DMS79 treated with DMSO at 0.1 percent for 48 hours (cell line): ENCODE results near the gene NELFB.

Experiments
- DNase-seq: peaks from one replicate; lab custom pipeline; 2025; lab: John Stamatoyannopoulos, UW

Gene NELFB

DNA sequence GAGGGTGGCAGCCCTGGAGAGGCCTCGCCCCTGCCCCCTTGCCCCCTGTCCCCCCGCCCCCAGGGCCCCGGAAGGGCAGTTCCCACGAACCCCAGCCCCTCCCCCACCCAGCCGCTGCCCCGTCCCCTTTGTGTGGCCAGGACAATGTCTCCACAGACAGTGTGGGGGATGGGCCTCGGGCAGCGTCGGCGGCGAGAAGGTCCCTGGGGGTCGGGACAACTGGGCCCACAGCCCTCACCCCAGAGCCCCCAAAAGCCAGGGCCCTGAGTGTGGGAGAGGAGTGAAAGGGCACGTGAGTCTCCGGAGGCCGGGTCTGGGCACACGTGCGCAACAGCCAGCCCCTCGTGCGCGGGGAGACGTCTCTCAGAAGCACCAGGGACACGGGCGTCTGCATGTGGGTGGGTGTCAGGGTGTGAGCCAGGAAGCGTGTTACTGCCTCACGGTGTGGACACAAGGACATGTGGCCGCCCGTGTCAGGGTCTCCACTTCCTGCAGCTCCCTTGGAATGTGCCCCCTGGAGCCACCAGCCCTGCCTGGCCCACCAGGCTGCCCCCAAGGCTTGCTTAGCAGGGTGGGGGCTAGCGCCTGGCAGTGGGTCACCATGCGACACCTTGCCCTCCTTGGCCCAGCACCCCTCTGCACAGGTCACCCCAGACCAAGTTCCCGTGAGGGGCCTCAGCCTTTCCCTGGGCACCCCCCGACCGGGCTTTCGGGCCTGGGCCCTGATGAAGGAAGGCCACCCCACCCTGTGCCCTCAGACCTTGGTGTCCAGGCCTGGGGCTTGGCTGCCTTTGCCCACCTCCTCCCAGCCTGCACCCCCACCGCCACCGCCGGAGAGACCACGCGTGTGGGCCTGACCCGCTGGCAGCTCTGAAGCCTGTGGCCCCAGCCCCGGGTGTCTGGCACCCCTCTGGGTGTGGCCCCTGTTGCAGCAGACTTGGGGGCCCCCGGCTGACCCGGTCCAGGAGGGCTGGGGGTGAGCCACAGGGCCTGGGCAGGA is 59.7 kb downstream of the NELFB start:
- no peak for DNase-seq

DNA sequence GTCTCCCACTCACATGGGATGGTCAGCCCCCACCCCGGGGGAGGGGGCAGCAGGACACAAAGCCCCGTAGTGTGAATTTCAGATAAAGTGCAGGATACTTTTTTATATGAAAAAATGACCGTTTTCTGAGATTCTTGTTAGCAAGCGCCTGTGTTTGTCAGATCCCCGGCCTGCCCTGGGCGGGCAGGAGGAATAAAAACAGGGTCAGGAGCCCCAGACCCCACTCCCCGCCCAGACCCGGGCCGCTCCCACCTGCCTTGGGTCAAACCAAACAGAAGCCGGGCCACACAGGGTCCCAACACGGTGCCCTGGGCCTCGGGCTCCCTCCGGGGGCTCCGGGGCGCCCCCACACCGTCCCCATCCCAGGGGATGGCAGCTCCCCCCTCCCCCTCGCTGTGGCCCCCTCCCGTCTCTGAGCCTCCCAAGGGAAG is 60.5 kb downstream of the NELFB start:
- no peak for DNase-seq

DNA sequence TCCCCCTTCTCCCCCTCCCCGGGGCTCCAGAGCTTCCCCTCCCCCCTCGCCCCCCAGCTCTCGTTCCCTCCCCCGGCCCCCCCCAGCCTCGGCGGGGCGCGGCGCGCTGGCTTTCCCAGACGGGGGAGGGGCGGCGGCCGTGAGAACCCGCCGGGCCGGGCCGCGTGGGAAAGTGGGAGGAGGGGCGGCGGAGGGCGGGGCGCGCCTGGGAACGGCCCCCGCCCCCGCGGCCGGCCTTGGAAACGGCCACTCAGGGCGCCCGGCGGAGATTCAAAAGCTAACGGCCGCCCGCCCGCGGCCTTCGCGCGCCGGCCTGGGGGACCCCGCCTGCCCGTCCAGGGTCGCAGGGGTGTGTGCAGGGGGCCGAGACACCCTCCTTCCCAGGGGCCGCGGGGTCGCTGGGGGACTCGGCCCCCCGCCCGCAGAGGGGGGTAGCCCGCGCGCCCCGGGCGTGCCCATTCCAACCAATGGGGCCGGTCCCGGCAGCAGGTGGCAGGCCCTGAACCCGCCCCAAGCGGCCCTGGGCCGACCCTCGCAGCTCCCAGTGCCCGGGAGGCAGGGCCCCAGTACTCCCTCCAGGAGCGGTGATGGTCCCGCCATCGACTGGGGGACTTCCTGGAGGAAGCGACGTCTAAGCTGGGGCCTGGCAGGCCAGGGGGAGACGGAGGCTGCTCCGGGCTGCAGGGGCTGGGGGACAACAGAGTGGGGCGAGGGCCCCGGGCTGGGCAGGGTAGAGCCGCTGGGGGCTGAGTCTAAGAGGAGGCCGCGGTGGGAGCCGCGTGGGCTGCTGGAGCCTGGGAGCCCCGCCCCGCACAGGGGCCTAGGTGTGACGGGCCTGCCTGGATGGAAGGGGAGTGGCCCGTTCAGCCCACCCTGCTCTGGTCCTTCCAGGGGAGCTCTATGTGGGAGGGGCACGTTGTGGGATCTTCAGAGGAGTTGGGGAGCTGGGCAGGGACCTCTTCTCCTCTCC is 61.2 kb downstream of the NELFB start:
- no peak for DNase-seq

DNA sequence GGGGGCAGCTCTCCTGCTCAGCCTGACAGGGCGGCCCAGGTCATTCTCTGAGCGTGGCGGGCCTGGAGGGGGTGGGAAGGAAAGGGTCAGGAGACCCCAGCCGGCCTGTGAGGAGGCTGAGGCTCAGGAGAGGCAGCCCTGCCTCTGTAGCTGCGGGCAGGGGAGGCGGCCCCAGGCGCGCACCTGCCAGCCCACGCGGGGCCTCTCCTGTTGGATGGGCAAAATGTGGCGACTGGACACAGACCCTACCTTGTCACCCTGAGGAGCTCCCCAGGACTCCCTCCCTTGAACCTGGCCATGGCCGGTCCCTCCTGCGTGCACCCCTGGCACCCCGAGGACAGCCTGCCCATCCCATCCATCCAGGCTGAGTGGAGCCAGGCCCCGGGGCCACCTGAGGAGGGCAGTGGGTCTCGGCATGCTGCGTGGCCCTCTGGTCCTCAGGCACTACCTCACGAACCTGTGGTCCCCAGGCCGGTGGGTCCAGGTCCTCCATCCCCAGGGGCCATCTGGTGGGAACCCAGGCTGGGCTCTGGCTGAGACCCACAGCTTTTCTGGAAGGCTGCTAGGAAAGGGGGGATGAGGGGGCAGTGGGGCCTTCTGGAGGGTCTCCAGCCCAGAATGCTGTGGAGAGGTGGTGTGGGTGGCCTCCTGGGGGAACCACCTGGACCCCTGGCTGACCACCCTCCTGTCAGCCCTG is 62.0 kb downstream of the NELFB start:
- DNase-seq, result no peak

DNA sequence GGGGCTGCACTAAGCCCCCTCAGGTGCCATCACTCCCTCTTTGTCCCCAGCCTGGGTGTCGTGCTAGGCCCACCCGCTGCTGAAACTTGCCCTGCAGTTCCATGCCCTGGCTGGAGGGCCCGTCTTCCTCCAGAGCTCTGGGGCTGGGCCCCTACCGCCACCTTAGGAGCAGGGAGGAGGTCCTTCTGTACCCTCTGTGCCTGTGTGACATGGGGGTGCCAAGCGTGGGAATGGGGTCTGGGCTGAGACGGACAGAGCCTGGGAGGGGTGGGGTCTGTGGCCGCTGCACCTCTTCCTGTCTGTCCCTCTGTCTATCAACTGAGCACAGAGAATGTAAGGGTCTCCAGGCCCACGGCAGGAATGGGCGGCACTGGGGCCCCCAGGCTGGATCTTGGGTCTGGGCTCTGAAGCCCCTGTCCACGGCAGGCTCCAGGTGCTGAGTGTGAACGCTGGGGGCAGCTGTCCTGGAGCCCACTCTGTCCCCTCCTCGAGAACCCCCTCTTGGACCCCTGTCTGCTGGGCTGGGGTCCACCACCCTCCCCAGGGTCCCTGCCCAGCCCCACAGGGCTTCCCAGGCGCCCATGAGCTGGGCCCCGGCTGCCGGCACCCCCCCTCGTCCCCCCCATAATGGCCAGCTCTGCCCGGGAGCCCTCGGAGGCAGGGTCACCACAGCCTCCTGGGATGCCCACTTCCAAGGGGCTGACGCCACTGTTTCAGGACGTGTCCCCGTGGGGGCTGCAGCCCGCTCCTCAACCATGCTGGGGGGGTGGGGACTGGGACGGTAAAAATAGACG is 62.8 kb downstream of the NELFB start:
- no peak for DNase-seq

DNA sequence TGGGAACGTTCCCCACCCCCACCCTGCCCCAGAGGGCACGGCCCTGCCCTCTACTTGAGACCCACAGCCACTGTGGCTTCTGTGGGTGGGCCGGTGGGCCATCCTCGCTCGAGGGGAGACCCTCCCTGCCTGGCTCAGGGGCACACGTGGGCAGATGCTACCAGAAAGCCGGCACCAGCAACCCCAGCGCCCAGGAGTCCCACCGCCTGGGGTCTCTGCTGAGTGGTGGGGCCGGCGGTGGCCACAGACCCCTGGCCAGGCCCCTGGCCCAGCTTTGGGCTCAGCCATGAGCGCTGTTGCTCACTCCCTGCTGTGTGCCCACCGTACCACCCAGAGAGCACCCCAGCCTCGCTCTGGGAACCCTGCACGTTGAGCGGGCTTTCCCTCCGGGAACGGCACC is 63.5 kb downstream of the NELFB start:
- DNase-seq, result no peak

DNA sequence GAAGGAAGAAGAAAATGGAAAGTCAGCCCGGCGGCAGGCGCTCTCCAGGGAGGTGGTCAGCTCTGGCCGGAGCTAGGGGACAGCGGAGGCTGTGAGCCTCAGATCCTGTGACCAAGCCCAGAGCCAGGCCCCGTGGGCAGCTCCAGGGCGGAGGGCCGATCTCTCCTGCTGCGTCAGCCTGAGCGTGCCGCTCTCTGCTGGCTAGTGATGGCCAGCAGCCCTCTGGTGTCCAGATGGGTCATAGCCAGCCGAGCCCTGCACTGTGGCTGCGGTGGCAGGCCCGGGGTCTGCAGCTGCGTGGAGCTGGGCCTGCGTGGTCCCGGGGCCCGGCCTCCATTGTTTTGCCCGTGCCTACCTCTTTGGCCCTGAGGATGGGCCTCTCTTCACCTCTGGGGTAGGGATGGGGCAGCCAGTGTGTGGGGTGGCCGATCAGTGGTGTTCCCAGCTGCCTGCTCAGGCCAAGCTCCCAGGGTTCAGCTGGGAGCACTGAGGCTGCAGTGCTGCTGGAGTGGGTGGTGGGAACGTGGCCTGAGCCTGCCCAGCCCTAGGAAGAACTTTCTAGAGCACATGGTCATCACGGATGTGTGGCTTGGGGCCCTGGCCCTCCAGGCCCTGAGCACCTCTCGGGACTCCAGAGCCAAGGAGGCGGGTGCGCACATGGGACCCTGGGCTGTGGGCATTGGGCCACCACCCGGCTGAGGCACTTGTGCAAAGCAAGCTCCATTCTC is 64.0 kb downstream of the NELFB start:
- DNase-seq, result no peak

DNA sequence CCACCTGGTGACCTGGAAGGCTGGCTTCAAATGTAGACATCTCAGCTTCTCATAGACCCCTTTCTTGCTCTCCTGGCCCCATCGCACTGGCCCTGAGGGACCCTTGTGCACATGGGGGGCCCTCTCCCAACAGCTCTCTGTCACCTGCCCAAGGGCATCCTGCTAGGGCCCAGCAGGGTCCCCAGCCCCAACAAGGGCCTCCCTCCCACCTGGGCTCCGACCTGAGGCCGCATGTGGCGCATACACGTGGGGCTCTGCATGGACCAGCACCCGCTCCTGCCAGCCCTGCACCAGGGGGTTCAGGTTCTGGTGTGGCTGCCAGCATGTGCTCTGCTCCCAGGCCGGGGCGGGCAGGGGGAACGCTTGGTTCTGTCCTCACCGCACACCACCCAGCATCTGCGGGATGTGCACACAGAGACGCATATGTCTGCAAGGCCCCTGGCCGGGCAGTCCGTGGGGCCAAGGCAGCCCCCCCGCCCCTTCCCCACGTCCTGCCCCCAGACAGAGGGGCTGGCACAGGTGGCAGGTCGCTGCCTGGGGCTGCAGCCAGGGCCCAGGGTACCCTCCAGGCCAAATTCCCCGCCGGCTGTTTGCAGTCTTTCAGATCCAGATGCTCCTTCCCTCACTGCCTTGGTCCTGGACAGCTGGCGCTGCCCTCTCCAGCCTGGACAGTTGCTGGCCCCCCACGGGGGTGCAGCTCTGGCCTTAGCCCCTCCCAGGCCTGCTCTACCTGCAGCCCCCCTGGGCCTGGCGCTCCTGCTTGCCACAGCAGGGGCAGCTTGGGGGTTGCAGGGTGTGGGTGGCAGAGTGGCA is 64.8 kb downstream of the NELFB start:
- DNase-seq, result no peak

DNA sequence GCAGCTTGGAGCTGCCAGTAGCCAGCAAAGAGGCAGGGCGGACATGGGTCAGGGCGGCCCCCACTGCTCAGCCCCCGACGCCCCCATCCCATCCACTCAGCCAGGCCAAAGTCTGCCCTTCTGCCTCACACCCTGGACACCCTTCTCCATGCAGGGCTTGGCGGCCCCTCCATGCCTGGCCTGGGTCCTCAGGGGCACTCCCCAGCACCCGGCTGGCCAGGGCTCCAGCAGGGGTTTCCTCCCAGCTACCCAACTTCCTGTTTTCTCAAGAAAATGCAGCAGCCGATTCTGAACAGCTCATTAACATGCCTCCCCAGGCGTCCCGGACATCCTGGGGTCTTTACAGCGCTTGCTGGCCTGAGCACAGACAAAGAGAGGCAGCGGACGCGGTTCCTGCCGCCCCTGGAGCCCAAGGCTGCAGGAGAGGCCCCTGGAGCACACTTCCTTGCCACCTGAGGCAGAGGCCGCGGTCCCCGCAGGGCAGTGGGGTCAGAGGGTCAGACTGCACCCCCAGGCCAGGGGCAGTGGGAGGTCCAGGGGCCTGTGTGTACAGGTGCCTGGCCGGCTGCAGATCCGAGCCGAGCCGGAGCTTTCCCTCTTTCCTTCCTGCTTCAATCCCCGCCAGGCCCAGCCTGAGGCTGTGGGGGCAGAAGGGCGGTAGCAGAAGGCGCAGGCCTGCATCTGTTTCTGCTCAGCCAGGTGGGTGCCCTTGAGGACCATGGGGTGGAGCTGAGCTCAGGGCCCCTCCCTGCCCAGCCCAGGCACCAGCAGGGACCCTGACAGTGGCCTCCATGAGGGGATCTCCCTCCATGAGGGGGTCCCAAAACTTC is 65.6 kb downstream of the NELFB start:
- DNase-seq, result no peak

DNA sequence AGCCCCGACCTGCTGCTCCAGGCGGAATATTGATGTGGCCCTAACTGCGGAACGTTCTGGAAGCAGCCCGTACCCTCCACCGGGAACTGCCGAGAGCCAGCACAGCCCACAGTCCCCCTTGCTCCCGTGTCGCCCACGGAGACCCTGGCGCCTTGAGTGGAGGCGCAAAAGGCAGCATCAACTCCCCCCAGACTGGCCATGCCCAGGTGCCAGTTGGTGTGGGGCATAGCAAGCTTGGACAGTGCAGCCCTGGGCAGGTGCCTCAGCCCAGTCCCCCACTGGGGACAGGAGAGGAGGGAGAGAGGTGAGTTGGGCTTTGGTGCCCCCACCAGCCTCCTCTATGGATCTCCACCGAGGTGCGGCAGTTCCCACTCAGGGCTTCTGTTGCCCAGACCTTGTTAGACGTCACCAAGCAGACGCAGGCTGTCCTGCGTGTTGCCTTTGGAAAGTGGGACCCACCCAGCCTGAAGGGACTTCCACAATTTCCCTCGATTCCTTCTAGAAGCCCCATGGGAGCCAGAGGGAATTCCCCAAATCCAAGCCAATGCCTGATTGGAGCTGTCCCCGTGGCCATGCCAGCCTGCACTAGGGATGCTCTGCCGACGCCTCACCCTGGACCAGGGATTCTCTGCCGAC is 66.7 kb downstream of the NELFB start:
- no peak for DNase-seq
